HEK293 (cell line): ENCODE measurements around the gene SLC6A3.

Source experiments
- CTCF ChIA-PET: fragments of 350-600 bp; formaldehyde crosslinking; extraction: SDS; loops from one replicate; lab custom pipeline; 2021; ENCODE audit warnings: antibody characterized with exemption; lab: Yijun Ruan, JAX
- POLR2A ChIA-PET: fragments of 300-600 bp; formaldehyde crosslinking; extraction: SDS; loops from one replicate; lab custom pipeline; 2020; ENCODE audit warnings: antibody characterized with exemption, inconsistent platforms; lab: Yijun Ruan, JAX
- H3K27ac ChIP-seq: fragments of 200-500 bp; sonication (Bioruptor generic); 2 replicates; pipeline ENCODE4 v1.5.1; 2014; ENCODE audit warnings: low read depth, low read length, control low read depth, inconsistent platforms; ENCODE audit errors: extremely low read depth
- H3K36me3 ChIP-seq, 2 experiments: fragments of 200-500 bp in 1 of 2; sonication (Bioruptor generic) in 1 of 2; 1 replicate in 1 of 2; 2 replicates in 1 of 2; pipeline ENCODE4 v1.5.1; 2014 to 2017; ENCODE audit warnings: inconsistent platforms in 2 of 2, low read length in 2 of 2; ENCODE audit not compliant: control insufficient read depth in 2 of 2, insufficient read depth in 1 of 2
- H3K4me1 ChIP-seq: fragments of 200-500 bp; sonication (Bioruptor generic); 2 replicates; pipeline ENCODE4 v1.5.1; 2014; ENCODE audit warnings: mild to moderate bottlenecking, low read length, inconsistent platforms; ENCODE audit not compliant: control insufficient read depth, insufficient read depth
- H3K4me3 ChIP-seq: 2 replicates; pipeline ENCODE4 v1.5.1; 2011; ENCODE audit warnings: low read depth, mild to moderate bottlenecking, control low read depth, low read length, moderate library complexity
- H3K9me3 ChIP-seq: fragments of 200-500 bp; sonication (Bioruptor generic); 2 replicates; pipeline ENCODE4 v1.5.1; 2014; ENCODE audit warnings: low read depth, low read length, inconsistent platforms; ENCODE audit not compliant: control insufficient read depth, insufficient read depth
- EGR2 ChIP-seq: fragments of 450-650 bp; formaldehyde crosslinking; IDR thresholded peaks from 2 replicates; pipeline ENCODE4 v1.5.1; 2016; ENCODE audit warnings: low read depth, missing biosample characterization, missing genetic modification characterization
- GLIS2 ChIP-seq: fragments of 450-650 bp; formaldehyde crosslinking; IDR thresholded peaks from 2 replicates; pipeline ENCODE4 v1.5.1; 2016; ENCODE audit warnings: missing biosample characterization, missing genetic modification characterization
- OVOL3 ChIP-seq: fragments of 450-650 bp; formaldehyde crosslinking; IDR thresholded peaks from 2 replicates; pipeline ENCODE4 v1.5.1; 2016; ENCODE audit warnings: missing biosample characterization, missing genetic modification characterization
- SALL2 ChIP-seq: fragments of 450-650 bp; formaldehyde crosslinking; IDR thresholded peaks from 2 replicates; pipeline ENCODE4 v1.5.0; 2017; ENCODE audit warnings: missing biosample characterization, mild to moderate bottlenecking, missing genetic modification characterization, borderline replicate concordance
- ZBTB10 ChIP-seq: fragments of 450-650 bp; formaldehyde crosslinking; IDR thresholded peaks from 2 replicates; pipeline ENCODE4 v1.5.1; 2016; ENCODE audit warnings: missing biosample characterization, missing genetic modification characterization
- ZBTB17 ChIP-seq: fragments of 450-650 bp; formaldehyde crosslinking; IDR thresholded peaks from 2 replicates; pipeline ENCODE4 v1.5.1; 2016; ENCODE audit warnings: missing biosample characterization, missing genetic modification characterization
- ZFHX2 ChIP-seq: fragments of 450-650 bp; formaldehyde crosslinking; conservative IDR thresholded peaks from 2 replicates; pipeline ENCODE4 v1.5.1; 2016; ENCODE audit warnings: missing biosample characterization, missing genetic modification characterization
- ZNF140 ChIP-seq: fragments of 450-650 bp; formaldehyde crosslinking; IDR thresholded peaks from 2 replicates; pipeline ENCODE4 v1.5.1; 2016; ENCODE audit warnings: missing biosample characterization, missing genetic modification characterization
- ZNF2 ChIP-seq: fragments of 450-650 bp; formaldehyde crosslinking; IDR thresholded peaks from 2 replicates; pipeline ENCODE4 v1.5.1; 2016; ENCODE audit warnings: missing biosample characterization, missing genetic modification characterization
- ZNF202 ChIP-seq: fragments of 450-650 bp; formaldehyde crosslinking; IDR thresholded peaks from 2 replicates; pipeline ENCODE4 v1.5.1; 2016; ENCODE audit warnings: missing biosample characterization, missing genetic modification characterization, borderline replicate concordance
- ZNF23 ChIP-seq: fragments of 450-650 bp; formaldehyde crosslinking; IDR thresholded peaks from 2 replicates; pipeline ENCODE4 v1.5.1; 2016; ENCODE audit warnings: missing biosample characterization, missing genetic modification characterization, borderline replicate concordance
- ZNF266 ChIP-seq: fragments of 450-650 bp; formaldehyde crosslinking; IDR thresholded peaks from 2 replicates; pipeline ENCODE4 v1.5.1; 2016; ENCODE audit warnings: missing biosample characterization, missing genetic modification characterization, low read depth
- ZNF280C ChIP-seq: fragments of 450-650 bp; formaldehyde crosslinking; IDR thresholded peaks from 2 replicates; pipeline ENCODE4 v1.5.1; 2016; ENCODE audit warnings: missing biosample characterization, missing genetic modification characterization
- ZNF280D ChIP-seq: fragments of 450-650 bp; formaldehyde crosslinking; IDR thresholded peaks from 2 replicates; pipeline ENCODE4 v1.5.1; 2016; ENCODE audit warnings: missing biosample characterization, missing genetic modification characterization
- ZNF302 ChIP-seq: fragments of 450-650 bp; formaldehyde crosslinking; IDR thresholded peaks from 2 replicates; pipeline ENCODE4 v1.5.1; 2016; ENCODE audit warnings: missing biosample characterization, missing genetic modification characterization, low read depth
- ZNF366 ChIP-seq: fragments of 450-650 bp; formaldehyde crosslinking; conservative IDR thresholded peaks from 2 replicates; pipeline ENCODE4 v1.5.1; 2016; ENCODE audit warnings: missing biosample characterization, missing genetic modification characterization
- ZNF48 ChIP-seq: fragments of 450-650 bp; formaldehyde crosslinking; IDR thresholded peaks from 2 replicates; pipeline ENCODE4 v1.5.1; 2016; ENCODE audit warnings: missing biosample characterization, missing genetic modification characterization
- ZNF488 ChIP-seq: fragments of 450-650 bp; formaldehyde crosslinking; IDR thresholded peaks from 2 replicates; pipeline ENCODE4 v1.5.1; 2016; ENCODE audit warnings: missing biosample characterization, missing genetic modification characterization
- ZNF544 ChIP-seq: fragments of 450-650 bp; formaldehyde crosslinking; IDR thresholded peaks from 2 replicates; pipeline ENCODE4 v1.5.0; 2017; ENCODE audit warnings: missing biosample characterization, missing genetic modification characterization
- ZNF571 ChIP-seq: fragments of 450-650 bp; formaldehyde crosslinking; IDR thresholded peaks from 2 replicates; pipeline ENCODE4 v1.5.0; 2017; ENCODE audit warnings: missing biosample characterization, missing genetic modification characterization
- ZNF610 ChIP-seq: fragments of 450-650 bp; formaldehyde crosslinking; IDR thresholded peaks from 2 replicates; pipeline ENCODE4 v1.5.1; 2016; ENCODE audit warnings: missing biosample characterization, missing genetic modification characterization, borderline replicate concordance
- ZNF658 ChIP-seq: fragments of 450-650 bp; formaldehyde crosslinking; IDR thresholded peaks from 2 replicates; pipeline ENCODE4; 2016; ENCODE audit warnings: missing biosample characterization, missing genetic modification characterization
- ZNF76 ChIP-seq: fragments of 450-650 bp; formaldehyde crosslinking; IDR thresholded peaks from 2 replicates; pipeline ENCODE4; 2016; ENCODE audit warnings: low read depth, missing biosample characterization, missing genetic modification characterization, borderline replicate concordance

The SLC6A3 gene

GRCh38 chr5:1390333-1390732 is 54.9 kb downstream of the SLC6A3 start:
- ChIA-PET CTCF (interaction anchor here (1.2 kb wide), 1 partner anchor 10 kb away, joined by 3 read pairs; no protein-coding TSS in a partner anchor), POLR2A (no interaction called here)
- 0 out of 2 replicates have a peak, but pooled peaks cover 1% of the 10 kb centered on the region for H3K4me1 ChIP-seq
- H3K4me3 ChIP-seq = no peak overlapping the region
- H3K27ac ChIP-seq = no peak overlapping the region
- H3K9me3 ChIP-seq = no peaks in the 10 kb centered on the region
- no peaks in the 10 kb centered on the region for H3K36me3 ChIP-seq
- TF ChIP-seq GLIS2 (tag by site-specific recombination) (0 out of 2 replicates have a peak, but pooled peaks have one; percentile 13), ZNF48 (tag by site-specific recombination) (no peak)

- 0 out of 2 replicates have a peak, but pooled peaks cover 3% of the 10 kb centered on the region for H3K4me1 ChIP-seq
- no peaks in the 10 kb centered on the region for H3K9me3 ChIP-seq
- H3K27ac ChIP-seq = no peak overlapping the region
- H3K36me3 ChIP-seq = no peaks in the 10 kb centered on the region
- CTCF ChIA-PET = no interaction called here
- H3K4me3 ChIP-seq = no peak overlapping the region
- POLR2A ChIA-PET = no interaction called here
- TF ChIP-seq ZNF658 (tag by site-specific recombination) (0 out of 2 replicates have a peak, but pooled peaks have one; percentile 45), ZNF544 (tag by site-specific recombination) (no peak), ZNF280D (tag by site-specific recombination) (no peak), ZBTB17 (tag by site-specific recombination) (peak; percentile 96), EGR2 (tag by site-specific recombination) (peak; percentile 83), SALL2 (tag by site-specific recombination) (peak; percentile 51; the same call in 1 of the 2 replicates), ZNF488 (tag by site-specific recombination) (0 out of 2 replicates have a peak, but pooled peaks have one; percentile 24), ZNF366 (tag by site-specific recombination) (peak; percentile 98), ZNF23 (no peak), ZFHX2 (tag by site-specific recombination) (peak; percentile 61)
Observed at GRCh38 chr5:1388383-1388967, 56.8 kb downstream of the SLC6A3 start.

- ChIA-PET POLR2A (no interaction called here), CTCF (no interaction called here)
- no peaks in the 10 kb centered on the region for H3K9me3 ChIP-seq
- H3K4me3 ChIP-seq = no peak overlapping the region
- H3K36me3 ChIP-seq = no peaks in the 10 kb centered on the region
- no peak overlapping the region for H3K27ac ChIP-seq
- H3K4me1 ChIP-seq = 0 out of 2 replicates have a peak, but pooled peaks cover 3% of the 10 kb centered on the region
- no peak for TF ChIP-seq OVOL3
- no peak for TF ChIP-seq ZNF280C (tag by site-specific recombination)
- no peak for TF ChIP-seq ZBTB10 (tag by site-specific recombination)
- TF ChIP-seq ZNF610 (tag by site-specific recombination) = no peak
- TF ChIP-seq ZNF76 (tag by site-specific recombination) = no peak
- no peak for TF ChIP-seq ZNF266
- TF ChIP-seq ZNF140 = no peak
- TF ChIP-seq ZNF2 = no peak
- TF ChIP-seq ZNF302 = no peak
- no peak for TF ChIP-seq ZNF202 (tag by site-specific recombination)
- TF ChIP-seq ZNF571 (tag by site-specific recombination) = no peak
Observed at GRCh38 chr5:1387876-1388275, 57.4 kb downstream of the SLC6A3 start.
